IMR-90 (cell line): ENCODE data around the gene RNU6-1. TPM values are rescaled to one million over a fixed set of nuclear protein-coding genes. Genes with fewer than 3 reads are reported as not detected.

ENCODE experiments used
- ATAC-seq: fragments of 200-7000 bp; cut with Tn5 transposase; 2 replicates; pipeline ENCODE4 v1.9.1; 2020; ENCODE audit warnings: low read depth, mild to moderate bottlenecking, moderate library complexity
- BruUV-seq: library from RNA; stranded (reverse); fragments of 400-500 nt; replicated peaks from 2 replicates; lab custom pipeline; 2021; lab: Mats Ljungman, UMichigan
- CTCF ChIA-PET: fragments of 300-600 bp; formaldehyde crosslinking; extraction: SDS; loops from one replicate; lab custom pipeline; 2021; ENCODE audit warnings: antibody characterized with exemption; lab: Yijun Ruan, JAX
- POLR2A ChIA-PET: fragments of 300-600 bp; sonication (Branson Sonifier 250); formaldehyde crosslinking; loops from one replicate; lab custom pipeline; 2022; ENCODE audit warnings: antibody characterized with exemption; ENCODE audit not compliant: unreplicated experiment; lab: Charles Lee
- DNase-seq: peaks from one replicate; pipeline ENCODE4 v3.0.0; 2013
- H2AFZ ChIP-seq: replicated peaks from 2 replicates; pipeline ENCODE3; 2013; ENCODE audit warnings: low read length, mild to moderate bottlenecking; ENCODE audit not compliant: poor library complexity
- H2AK5ac ChIP-seq: 2 replicates; pipeline ENCODE4 v1.6.1; 2013; ENCODE audit warnings: low read depth, low read length, inconsistent platforms
- H2AK9ac ChIP-seq: replicated peaks from 2 replicates; pipeline ENCODE3; 2013; ENCODE audit warnings: mild to moderate bottlenecking, low read depth, low read length, moderate library complexity; ENCODE audit not compliant: poor library complexity
- H2BK120ac ChIP-seq: 2 replicates; pipeline ENCODE4 v1.6.1; 2013; ENCODE audit warnings: low read depth, low read length, inconsistent platforms
- H2BK15ac ChIP-seq: 3 replicates; pipeline ENCODE4 v1.6.1; 2013; ENCODE audit warnings: low read depth, low read length, inconsistent platforms
- H2BK20ac ChIP-seq: 2 replicates; pipeline ENCODE4 v1.6.1; 2013; ENCODE audit warnings: low read depth, mild to moderate bottlenecking, inconsistent platforms, low read length, moderate library complexity
- H2BK5ac ChIP-seq: 2 replicates; pipeline ENCODE4 v1.6.1; 2013; ENCODE audit warnings: mild to moderate bottlenecking, low read depth, low read length, inconsistent platforms; ENCODE audit not compliant: poor library complexity, severe bottlenecking
- H3K14ac ChIP-seq: replicated peaks from 2 replicates; pipeline ENCODE4 v1.6.1; 2013; ENCODE audit warnings: low read depth, low read length, inconsistent platforms
- H3K18ac ChIP-seq: 2 replicates; pipeline ENCODE4 v1.6.1; 2013; ENCODE audit warnings: low read depth, low read length, control low read depth
- H3K23ac ChIP-seq: 2 replicates; pipeline ENCODE4 v1.6.1; 2013; ENCODE audit warnings: low read depth, low read length, inconsistent platforms
- H3K27ac ChIP-seq: 2 replicates; pipeline ENCODE4 v1.5.1; 2013; ENCODE audit warnings: mild to moderate bottlenecking, control low read depth, low read length; ENCODE audit not compliant: insufficient read depth
- H3K27me3 ChIP-seq: 2 replicates; pipeline ENCODE4 v1.6.1; 2013; ENCODE audit warnings: low read length; ENCODE audit not compliant: control insufficient read depth, insufficient read depth
- H3K36me3 ChIP-seq: 2 replicates; pipeline ENCODE4 v1.6.1; 2013; ENCODE audit warnings: low read length, mixed read lengths; ENCODE audit not compliant: control insufficient read depth, insufficient read depth
- H3K4ac ChIP-seq: 2 replicates; pipeline ENCODE4 v1.6.1; 2013; ENCODE audit warnings: low read depth, low read length, inconsistent platforms
- H3K4me1 ChIP-seq: 2 replicates; pipeline ENCODE4 v1.6.1; 2013; ENCODE audit warnings: low read length, mixed read lengths; ENCODE audit not compliant: control insufficient read depth, insufficient read depth
- H3K4me2 ChIP-seq: 2 replicates; pipeline ENCODE4 v1.6.1; 2013; ENCODE audit warnings: low read depth, mild to moderate bottlenecking, control low read depth, low read length, moderate library complexity
- H3K4me3 ChIP-seq: 2 replicates; pipeline ENCODE4 v1.5.1; 2013; ENCODE audit warnings: low read depth, mild to moderate bottlenecking, control low read depth, low read length, moderate library complexity; ENCODE audit not compliant: insufficient read depth
- H3K56ac ChIP-seq: 2 replicates; pipeline ENCODE4 v1.6.1; 2013; ENCODE audit warnings: low read length, inconsistent platforms; ENCODE audit not compliant: insufficient read depth; ENCODE audit errors: extremely low read depth
- H3K79me1 ChIP-seq, 2 experiments: 2 replicates each; pipeline ENCODE4 v1.6.1; 2013; ENCODE audit warnings: low read length in 2 of 2, inconsistent platforms in 1 of 2, low read depth in 1 of 2
- H3K9ac ChIP-seq: 2 replicates; pipeline ENCODE4 v1.6.1; 2013; ENCODE audit warnings: low read depth, low read length, control low read depth
- H3K9me1 ChIP-seq: 2 replicates; pipeline ENCODE4 v1.6.1; 2013; ENCODE audit warnings: low read length, inconsistent platforms; ENCODE audit not compliant: insufficient read depth
- H3K9me3 ChIP-seq: 2 replicates; pipeline ENCODE4 v1.6.1; 2013; ENCODE audit warnings: low read length; ENCODE audit not compliant: control insufficient read depth, insufficient read depth
- H4K20me1 ChIP-seq: 2 replicates; pipeline ENCODE4 v1.6.1; 2013; ENCODE audit warnings: low read length, inconsistent platforms; ENCODE audit not compliant: insufficient read depth
- H4K5ac ChIP-seq: 2 replicates; pipeline ENCODE4 v1.6.1; 2013; ENCODE audit warnings: mild to moderate bottlenecking, low read depth, low read length, control low read depth
- H4K8ac ChIP-seq, 2 experiments: 2 replicates each; pipeline ENCODE4 v1.6.1; 2013; ENCODE audit warnings: low read depth in 2 of 2, low read length in 2 of 2, control low read depth in 1 of 2, inconsistent platforms in 1 of 2
- H4K91ac ChIP-seq: 2 replicates; pipeline ENCODE4 v1.6.1; 2013; ENCODE audit warnings: low read depth, low read length, inconsistent platforms; ENCODE audit not compliant: insufficient read depth
- BHLHE40 ChIP-seq: fragments of 150-350 bp; IDR thresholded peaks from 2 replicates; pipeline ENCODE4 v1.6.1; 2016; ENCODE audit warnings: mild to moderate bottlenecking, low read depth, low read length
- CEBPB ChIP-seq: IDR thresholded peaks from 2 replicates; pipeline ENCODE4 v1.6.1; 2012; ENCODE audit warnings: low read depth, low read length, improper control_type of control experiment
- CHD1 ChIP-seq: IDR thresholded peaks from 2 replicates; pipeline ENCODE4 v1.6.1; 2012; ENCODE audit warnings: low read depth, low read length, improper control_type of control experiment
- CTCF ChIP-seq: conservative IDR thresholded peaks from 2 replicates; pipeline ENCODE4 v1.5.1; 2012; ENCODE audit warnings: mild to moderate bottlenecking, low read depth, low read length, improper control_type of control experiment
- FOS ChIP-seq: fragments of 150-350 bp; IDR thresholded peaks from 2 replicates; pipeline ENCODE4 v1.6.1; 2016; ENCODE audit warnings: low read depth, low read length
- MAFK ChIP-seq: IDR thresholded peaks from 2 replicates; pipeline ENCODE4 v1.6.1; 2012; ENCODE audit warnings: low read depth, low read length, improper control_type of control experiment
- MAZ ChIP-seq: IDR thresholded peaks from 2 replicates; pipeline ENCODE4 v1.6.1; 2012; ENCODE audit warnings: low read depth, mild to moderate bottlenecking, low read length, improper control_type of control experiment, moderate library complexity, borderline replicate concordance
- MXI1 ChIP-seq: IDR thresholded peaks from 2 replicates; pipeline ENCODE4 v1.6.1; 2012; ENCODE audit warnings: low read depth, mild to moderate bottlenecking, low read length, moderate library complexity, borderline replicate concordance
- NFE2L2 ChIP-seq: fragments of 150-350 bp; IDR thresholded peaks from 2 replicates; pipeline ENCODE4 v1.6.1; 2016; ENCODE audit warnings: low read depth, mild to moderate bottlenecking, low read length
- POLR2A ChIP-seq: IDR thresholded peaks from 2 replicates; pipeline ENCODE4 v1.6.1; 2012; ENCODE audit warnings: mild to moderate bottlenecking, low read depth, low read length
- RAD21 ChIP-seq: IDR thresholded peaks from 2 replicates; pipeline ENCODE4 v1.6.1; 2012; ENCODE audit warnings: low read length, improper control_type of control experiment
- RCOR1 ChIP-seq: IDR thresholded peaks from 2 replicates; pipeline ENCODE4 v1.6.1; 2012; ENCODE audit warnings: mild to moderate bottlenecking, low read length, improper control_type of control experiment; ENCODE audit not compliant: insufficient replicate concordance
- RFX5 ChIP-seq: IDR thresholded peaks from 2 replicates; pipeline ENCODE4 v1.8.0; 2012; ENCODE audit warnings: low read depth, mild to moderate bottlenecking, low read length, moderate library complexity
- SMC3 ChIP-seq: fragments of 150-350 bp; IDR thresholded peaks from 2 replicates; pipeline ENCODE4 v1.6.1; 2016; ENCODE audit warnings: low read depth, mild to moderate bottlenecking, antibody characterized with exemption, low read length, moderate library complexity
- WGBS, 2 experiments: methylation state at CpG; one replicate each; pipeline versions ENCODE4 v1.1.5 to v1.1.7; 2013; ENCODE audit warnings: missing lambda C conversion rate in 2 of 2; ENCODE audit not compliant: insufficient read length in 1 of 2; ENCODE audit errors: extremely low coverage in 2 of 2; 5-methylcytosine and 5-hydroxymethylcytosine counted together
- dilution Hi-C: fragments of 300-500 bp; cut with HindIII; formaldehyde crosslinking; loops from one replicate; pipeline ENCODE4 v1.14.3; 2018; ENCODE audit warnings: low sequenced_read_pairs; ENCODE audit not compliant: unreplicated experiment
- in situ Hi-C: fragments of 300-500 bp; cut with MboI; formaldehyde crosslinking; loops from 3 replicates; pipeline ENCODE4 v1.14.3; 2019; ENCODE audit warnings: low sequenced_read_pairs, inconsistent platforms, mixed read lengths
- intact Hi-C: fragments of 100-400 bp; cut with micrococcal nuclease; formaldehyde crosslinking; loops from 2 replicates; pipeline ENCODE4 v1.10.0; 2022
- polyA plus RNA-seq, 3 experiments: library from polyadenylated mRNA; depleted of rRNA; stranded (reverse); fragments of >200 nt; gene quantifications; 2 replicates each; pipeline ENCODE4 v1.2.3, GENCODE V29; 2012; ENCODE audit warnings: low replicate concordance in 1 of 3
- total RNA-seq: library from RNA; depleted of rRNA; stranded (reverse); fragments of >200 nt; gene quantifications from 2 replicates; pipeline ENCODE4 v1.2.3, GENCODE V29; 2012
- TF ChIP-seq, protein P1 (sequence below): fragments of 150-350 bp; IDR thresholded peaks from 2 replicates; pipeline ENCODE4 v1.6.1; 2016; ENCODE audit warnings: low read depth, mild to moderate bottlenecking, low read length, moderate library complexity, borderline replicate concordance
- TF ChIP-seq, protein P2 (sequence below): fragments of 150-350 bp; IDR thresholded peaks from 2 replicates; pipeline ENCODE4 v1.6.1; 2017; ENCODE audit warnings: mild to moderate bottlenecking, antibody characterized with exemption, low read length, low read depth

Gene RNU6-1
- total and polyA plus RNA-seq, 2 of the 4 experiments (the other 2 are of a cell fraction) = not detected

DNA sequence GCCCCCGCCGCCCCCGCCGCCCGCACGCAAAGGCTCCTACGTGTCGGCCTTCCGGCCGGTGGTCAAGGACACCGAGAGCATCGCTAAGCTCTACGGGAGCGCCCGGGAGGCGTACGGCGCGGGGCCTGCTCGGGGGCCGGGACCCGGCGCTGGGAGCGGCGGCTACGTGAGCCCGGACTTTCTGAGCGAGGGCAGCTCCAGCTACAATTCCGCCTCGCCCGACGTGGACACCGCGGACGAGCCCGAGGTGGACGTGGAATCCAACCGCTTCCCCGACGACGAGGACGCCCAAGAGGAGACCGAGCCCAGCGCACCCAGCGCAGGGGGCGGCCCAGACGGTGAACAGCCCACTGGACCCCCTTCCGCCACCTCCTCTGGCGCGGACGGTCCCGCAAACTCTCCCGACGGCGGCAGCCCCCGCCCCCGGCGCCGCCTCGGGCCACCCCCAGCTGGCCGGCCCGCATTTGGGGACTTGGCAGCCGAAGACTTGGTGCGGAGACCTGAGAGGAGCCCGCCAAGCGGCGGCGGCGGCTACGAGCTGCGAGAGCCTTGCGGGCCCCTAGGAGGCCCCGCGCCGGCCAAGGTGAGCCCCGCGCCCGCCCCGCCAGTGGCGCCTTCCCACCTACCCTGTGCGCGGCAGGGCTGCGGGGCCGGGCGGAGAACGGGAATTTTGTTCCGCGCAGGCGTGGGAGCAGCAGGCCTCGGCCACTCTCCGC is 12.1 kb downstream of the RNU6-1 start:
- in situ Hi-C loops (no loop called here), dilution Hi-C loops (no loop called here), intact Hi-C loops (no loop called here)
- H3K9me1 ChIP-seq = no peaks in the 10 kb centered on the region; the same call in 1 of the 2 replicates
- no peak for TF ChIP-seq FOS
- TF ChIP-seq, protein P1, sequence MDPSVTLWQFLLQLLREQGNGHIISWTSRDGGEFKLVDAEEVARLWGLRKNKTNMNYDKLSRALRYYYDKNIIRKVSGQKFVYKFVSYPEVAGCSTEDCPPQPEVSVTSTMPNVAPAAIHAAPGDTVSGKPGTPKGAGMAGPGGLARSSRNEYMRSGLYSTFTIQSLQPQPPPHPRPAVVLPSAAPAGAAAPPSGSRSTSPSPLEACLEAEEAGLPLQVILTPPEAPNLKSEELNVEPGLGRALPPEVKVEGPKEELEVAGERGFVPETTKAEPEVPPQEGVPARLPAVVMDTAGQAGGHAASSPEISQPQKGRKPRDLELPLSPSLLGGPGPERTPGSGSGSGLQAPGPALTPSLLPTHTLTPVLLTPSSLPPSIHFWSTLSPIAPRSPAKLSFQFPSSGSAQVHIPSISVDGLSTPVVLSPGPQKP = no peak
- no peak for TF ChIP-seq RAD21
- TF ChIP-seq SMC3 = no peak
- TF ChIP-seq, protein P2, sequence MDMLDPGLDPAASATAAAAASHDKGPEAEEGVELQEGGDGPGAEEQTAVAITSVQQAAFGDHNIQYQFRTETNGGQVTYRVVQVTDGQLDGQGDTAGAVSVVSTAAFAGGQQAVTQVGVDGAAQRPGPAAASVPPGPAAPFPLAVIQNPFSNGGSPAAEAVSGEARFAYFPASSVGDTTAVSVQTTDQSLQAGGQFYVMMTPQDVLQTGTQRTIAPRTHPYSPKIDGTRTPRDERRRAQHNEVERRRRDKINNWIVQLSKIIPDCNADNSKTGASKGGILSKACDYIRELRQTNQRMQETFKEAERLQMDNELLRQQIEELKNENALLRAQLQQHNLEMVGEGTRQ = no peak
- no peak for TF ChIP-seq MAFK
- TF ChIP-seq BHLHE40 = no peak
- TF ChIP-seq MAZ = no peak
- TF ChIP-seq POLR2A = no peak
- TF ChIP-seq CHD1 = no peak
- no peak for TF ChIP-seq RFX5
- no peak for TF ChIP-seq CTCF
- TF ChIP-seq RCOR1 = no peak
- no peak for TF ChIP-seq CEBPB
- no peak for TF ChIP-seq NFE2L2
- TF ChIP-seq MXI1 = no peak
- no peak overlapping the region for H4K91ac ChIP-seq
- peaks cover 13% of the 10 kb centered on the region for H3K9me3 ChIP-seq
- H3K27ac ChIP-seq = no peak overlapping the region
- POLR2A ChIA-PET = no interaction called here
- no peak overlapping the region for H3K4me3 ChIP-seq
- no peak overlapping the region for H2AK5ac ChIP-seq
- WGBS, 2 experiments = 3% methylated on average over 46 of the region's 91 CpGs; no CpG with 5 or more reads in 1 of the 2 experiments
- H3K18ac ChIP-seq = no peak overlapping the region
- no peak overlapping the region for H2BK15ac ChIP-seq
- no peak overlapping the region for H2BK120ac ChIP-seq
- H2BK20ac ChIP-seq = no peak overlapping the region
- H3K79me1 ChIP-seq = no peaks in the 10 kb centered on the region
- no peak overlapping the region for H3K56ac ChIP-seq
- BruUV-seq = no TSS peak
- peaks cover 94% of the 10 kb centered on the region for H3K27me3 ChIP-seq
- H3K36me3 ChIP-seq = no peaks in the 10 kb centered on the region
- H2BK5ac ChIP-seq = no peak overlapping the region
- no peak overlapping the region for H4K5ac ChIP-seq
- no peak overlapping the region for H4K8ac ChIP-seq
- DNase-seq (no peak), ATAC-seq (no peak)
- peaks cover 3% of the 10 kb centered on the region; the same call in 1 of the 2 replicates for H3K4me1 ChIP-seq
- H3K4ac ChIP-seq = no peak overlapping the region
- no peak overlapping the region for H3K23ac ChIP-seq
- no peak overlapping the region for H3K14ac ChIP-seq
- H4K20me1 ChIP-seq = peaks cover 20% of the 10 kb centered on the region
- no peak overlapping the region for H3K9ac ChIP-seq
- no peak overlapping the region for H2AK9ac ChIP-seq
- CTCF ChIA-PET = no interaction called here
- no peak overlapping the region for H2AFZ ChIP-seq
- H3K4me2 ChIP-seq = no peak overlapping the region
